ENCODE data around the gene OIT3. TPM values are rescaled to one million over a fixed set of nuclear protein-coding genes. Genes with fewer than 3 reads are reported as not detected.

OIT3 gene
- total RNA-seq, 2 experiments from 2014 or later, result not detected

DNA sequence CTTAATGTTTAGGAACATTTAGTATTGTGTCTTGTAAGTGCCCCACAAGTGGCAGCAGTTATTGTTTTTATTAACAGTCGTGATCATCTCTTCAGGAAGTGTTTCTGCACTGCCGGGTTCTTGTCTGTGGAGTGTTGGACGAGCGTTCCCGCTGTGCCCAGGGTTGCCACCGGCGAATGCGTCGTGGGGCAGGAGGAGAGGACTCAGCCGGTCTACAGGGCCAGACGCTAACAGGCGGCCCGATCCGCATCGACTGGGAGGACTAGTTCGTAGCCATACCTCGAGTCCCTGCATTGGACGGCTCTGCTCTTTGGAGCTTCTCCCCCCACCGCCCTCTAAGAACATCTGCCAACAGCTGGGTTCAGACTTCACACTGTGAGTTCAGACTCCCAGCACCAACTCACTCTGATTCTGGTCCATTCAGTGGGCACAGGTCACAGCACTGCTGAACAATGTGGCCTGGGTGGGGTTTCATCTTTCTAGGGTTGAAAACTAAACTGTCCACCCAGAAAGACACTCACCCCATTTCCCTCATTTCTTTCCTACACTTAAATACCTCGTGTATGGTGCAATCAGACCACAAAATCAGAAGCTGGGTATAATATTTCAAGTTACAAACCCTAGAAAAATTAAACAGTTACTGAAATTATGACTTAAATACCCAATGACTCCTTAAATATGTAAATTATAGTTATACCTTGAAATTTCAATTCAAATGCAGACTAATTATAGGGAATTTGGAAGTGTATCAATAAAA is 38.9 kb downstream of the OIT3 start:
- Mint-ChIP-seq H3K9me3 (no peaks in the 10 kb centered on the region), H3K27me3 (peaks cover 1% of the 10 kb centered on the region), H3K4me1 (ENCODE audit: low read depth) (no peaks in the 10 kb centered on the region), H3K4me3 (no peak overlapping the region), H3K36me3 (no peaks in the 10 kb centered on the region), H3K27ac (no peak overlapping the region)
- intact Hi-C loops (cut with micrococcal nuclease), result no loop called here
- ChIA-PET POLR2A (no interaction called here), CTCF (no interaction called here)
- no peak for DNase-seq

DNA sequence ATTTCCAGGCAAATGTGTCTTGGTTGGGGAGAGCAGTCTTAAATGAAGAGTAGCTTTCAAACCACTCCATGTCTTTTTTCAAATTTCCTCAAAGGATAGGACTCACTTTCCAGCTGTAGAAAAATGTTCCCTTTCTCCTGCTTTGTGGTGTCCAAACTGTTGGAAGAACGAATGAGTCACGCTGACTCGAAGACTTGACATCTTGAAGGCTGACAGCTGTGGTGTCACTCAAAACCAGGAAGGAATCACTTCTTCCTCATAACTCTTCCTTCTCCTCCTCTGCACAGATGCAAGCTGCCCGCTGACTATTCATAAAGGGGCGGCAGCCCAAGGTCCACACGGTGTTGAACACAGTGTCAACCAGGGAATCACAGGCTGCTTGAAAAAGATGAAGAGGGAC is 41.8 kb downstream of the OIT3 start:
- no peak for DNase-seq
- CTCF ChIA-PET, result no interaction called here
- no peaks in the 10 kb centered on the region for H3K27me3 Mint-ChIP-seq
- POLR2A ChIA-PET, result interaction anchor here (0.6 kb wide), 1 partner anchor 21 kb away, joined by 3 read pairs; no protein-coding TSS in a partner anchor
- no peaks in the 10 kb centered on the region for H3K36me3 Mint-ChIP-seq
- H3K4me3 Mint-ChIP-seq, result no peak overlapping the region
- no peak overlapping the region for H3K27ac Mint-ChIP-seq
- no peaks in the 10 kb centered on the region for H3K4me1 Mint-ChIP-seq (ENCODE audit: low read depth)
- H3K9me3 Mint-ChIP-seq, result no peaks in the 10 kb centered on the region
- intact Hi-C loops (cut with micrococcal nuclease), result no loop called here

DNA sequence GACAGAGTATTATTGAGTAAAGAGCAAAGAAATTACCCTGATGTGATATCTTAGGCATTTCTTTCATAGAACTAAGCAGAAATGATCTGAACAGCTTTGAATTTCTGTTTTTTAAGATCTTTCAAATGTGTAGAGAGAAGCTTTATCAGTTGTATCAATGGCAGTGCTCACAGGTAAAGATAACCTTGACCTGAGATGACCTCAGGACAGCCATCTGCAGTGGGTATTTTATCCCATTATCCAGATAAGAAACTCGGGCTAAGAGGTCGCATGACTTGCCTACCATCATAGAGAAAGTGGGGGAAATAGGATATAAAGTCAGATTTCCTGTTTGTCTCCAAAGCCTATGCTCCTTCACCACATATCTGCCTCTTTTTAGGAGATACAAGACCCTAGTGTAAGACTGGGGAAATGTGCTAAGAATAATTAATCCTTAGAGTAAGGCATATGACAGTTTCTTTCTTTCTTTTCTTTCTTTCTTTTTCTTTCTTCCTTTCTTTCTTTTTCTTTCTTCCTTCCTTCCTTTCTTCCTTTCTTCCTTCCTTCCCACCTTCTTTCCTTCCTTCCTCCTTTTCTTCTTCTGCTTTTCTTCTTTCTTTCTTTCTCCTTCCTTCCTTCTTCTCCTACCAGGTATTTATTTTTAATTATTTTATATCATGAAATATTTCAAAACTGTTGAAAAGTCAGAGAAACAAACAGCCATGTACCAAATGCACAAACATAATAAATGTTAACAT is 50.1 kb downstream of the OIT3 start:
- intact Hi-C loops (cut with micrococcal nuclease), result no loop called here
- no peak for DNase-seq
- Mint-ChIP-seq H3K9me3 (no peaks in the 10 kb centered on the region), H3K27me3 (peaks cover 7% of the 10 kb centered on the region), H3K4me1 (ENCODE audit: low read depth) (peaks cover 11% of the 10 kb centered on the region), H3K27ac (peak overlapping the region; percentile 18), H3K4me3 (no peak overlapping the region), H3K36me3 (no peaks in the 10 kb centered on the region)
- ChIA-PET POLR2A (no interaction called here), CTCF (no interaction called here)

DNA sequence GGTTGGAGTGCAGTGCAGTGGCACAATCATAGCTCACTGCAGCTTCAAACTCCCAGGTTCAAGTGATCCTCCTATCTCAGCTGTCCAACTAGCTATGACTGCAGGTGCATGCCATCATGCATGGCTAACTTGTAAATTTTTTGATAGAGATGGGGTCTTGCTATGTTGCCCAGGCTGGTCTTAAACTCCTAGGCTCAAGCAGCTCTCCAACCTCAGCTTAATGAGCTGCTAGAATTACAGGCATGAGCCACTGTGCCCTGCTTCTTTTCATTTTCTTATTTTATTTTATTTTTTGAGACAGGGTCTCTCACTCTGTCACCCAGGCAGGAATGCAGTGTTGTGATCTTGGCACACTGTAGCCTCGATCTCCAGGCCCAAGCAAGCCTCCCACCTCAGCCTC is 53.4 kb downstream of the OIT3 start:
- H3K27me3 Mint-ChIP-seq, result peaks cover 8% of the 10 kb centered on the region
- POLR2A ChIA-PET, result interaction anchor here (0.6 kb wide), 1 partner anchor 438 kb away, joined by 6 read pairs; no protein-coding TSS in a partner anchor
- H3K36me3 Mint-ChIP-seq, result no peaks in the 10 kb centered on the region
- H3K4me1 Mint-ChIP-seq (ENCODE audit: low read depth), result peaks cover 5% of the 10 kb centered on the region
- no peak for DNase-seq
- no peaks in the 10 kb centered on the region for H3K9me3 Mint-ChIP-seq
- no peak overlapping the region for H3K27ac Mint-ChIP-seq
- no peak overlapping the region for H3K4me3 Mint-ChIP-seq
- intact Hi-C loops (cut with micrococcal nuclease), result no loop called here
- CTCF ChIA-PET, result interaction anchor here (0.6 to 0.7 kb wide), 2 partner anchors 138 to 945 kb away, joined by 3 read pairs; no protein-coding TSS in a partner anchor

DNA sequence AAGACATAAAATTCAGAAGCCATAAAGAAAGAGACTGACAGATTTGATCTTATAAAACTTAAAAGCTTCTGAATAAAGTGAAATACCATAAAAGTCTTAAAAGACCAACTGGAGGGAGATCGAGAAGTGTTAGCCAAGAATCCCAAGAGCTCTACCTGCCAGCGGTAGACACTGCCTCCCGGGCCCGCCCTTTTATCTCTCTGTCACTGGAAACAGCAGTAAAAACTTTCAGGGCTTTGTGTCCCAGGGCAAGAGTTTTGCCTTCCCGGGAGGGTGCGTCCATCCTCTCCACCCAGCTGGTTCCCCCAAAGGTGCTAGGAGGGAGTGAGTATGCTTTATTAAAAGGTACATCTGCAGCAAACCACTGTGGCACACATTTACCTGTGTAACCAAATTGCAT is 55.2 kb downstream of the OIT3 start:
- Mint-ChIP-seq H3K4me1 (ENCODE audit: low read depth) (no peaks in the 10 kb centered on the region), H3K4me3 (no peak overlapping the region), H3K36me3 (no peaks in the 10 kb centered on the region), H3K27ac (no peak overlapping the region), H3K27me3 (peaks cover 8% of the 10 kb centered on the region), H3K9me3 (no peaks in the 10 kb centered on the region)
- DNase-seq, result no peak
- intact Hi-C loops (cut with micrococcal nuclease), result no loop called here
- POLR2A ChIA-PET, result no interaction called here
- CTCF ChIA-PET, result no interaction called here

DNA sequence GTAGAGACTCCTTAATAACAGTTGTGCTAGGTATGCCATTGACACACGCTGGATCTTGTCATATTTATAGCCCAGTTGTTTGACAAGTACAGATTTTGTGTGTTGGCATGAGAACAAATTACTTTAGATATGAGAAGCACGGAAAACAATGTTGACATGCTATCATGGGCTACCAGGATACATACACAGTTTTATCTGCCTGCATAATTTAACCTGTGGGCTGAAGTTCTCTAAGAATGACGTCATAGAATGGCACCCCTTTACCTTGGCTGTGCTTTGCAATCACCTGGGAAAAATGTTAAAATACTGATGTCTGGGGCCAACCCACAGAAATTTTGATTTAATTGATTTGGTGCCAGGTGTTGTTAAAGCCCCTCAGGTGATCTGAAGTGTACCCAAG is 58.2 kb downstream of the OIT3 start:
- Mint-ChIP-seq H3K27ac (no peak overlapping the region), H3K36me3 (no peaks in the 10 kb centered on the region), H3K9me3 (no peaks in the 10 kb centered on the region), H3K4me1 (ENCODE audit: low read depth) (no peaks in the 10 kb centered on the region), H3K4me3 (no peak overlapping the region), H3K27me3 (peaks cover 11% of the 10 kb centered on the region)
- DNase-seq, result no peak
- intact Hi-C loops (cut with micrococcal nuclease), result no loop called here
- CTCF ChIA-PET, result no interaction called here
- POLR2A ChIA-PET, result no interaction called here

DNA sequence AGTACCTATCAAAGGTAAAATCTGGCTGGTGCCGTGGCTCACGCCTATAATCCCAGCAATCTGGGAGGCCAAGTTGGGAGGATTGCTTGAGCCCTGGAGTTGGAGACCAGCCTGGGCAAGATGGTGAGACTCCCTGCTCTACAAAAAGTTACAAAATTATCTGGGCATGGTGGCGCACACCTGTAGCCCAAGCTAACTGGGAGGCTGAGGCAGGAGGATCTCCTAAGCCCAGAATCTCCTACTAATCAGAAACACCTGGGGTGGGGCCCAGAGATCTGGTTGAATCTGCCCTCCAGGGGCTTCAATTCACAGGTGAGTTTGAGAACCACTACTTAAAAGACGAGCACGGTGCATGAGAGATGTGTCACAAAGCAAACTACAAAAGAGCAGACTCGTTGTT is 58.6 kb downstream of the OIT3 start:
- ChIA-PET CTCF (no interaction called here), POLR2A (no interaction called here)
- Mint-ChIP-seq H3K27me3 (peaks cover 11% of the 10 kb centered on the region), H3K36me3 (no peaks in the 10 kb centered on the region), H3K27ac (no peak overlapping the region), H3K4me3 (no peak overlapping the region), H3K4me1 (ENCODE audit: low read depth) (no peaks in the 10 kb centered on the region), H3K9me3 (no peaks in the 10 kb centered on the region)
- intact Hi-C loops (cut with micrococcal nuclease), result no loop called here
- no peak for DNase-seq

DNA sequence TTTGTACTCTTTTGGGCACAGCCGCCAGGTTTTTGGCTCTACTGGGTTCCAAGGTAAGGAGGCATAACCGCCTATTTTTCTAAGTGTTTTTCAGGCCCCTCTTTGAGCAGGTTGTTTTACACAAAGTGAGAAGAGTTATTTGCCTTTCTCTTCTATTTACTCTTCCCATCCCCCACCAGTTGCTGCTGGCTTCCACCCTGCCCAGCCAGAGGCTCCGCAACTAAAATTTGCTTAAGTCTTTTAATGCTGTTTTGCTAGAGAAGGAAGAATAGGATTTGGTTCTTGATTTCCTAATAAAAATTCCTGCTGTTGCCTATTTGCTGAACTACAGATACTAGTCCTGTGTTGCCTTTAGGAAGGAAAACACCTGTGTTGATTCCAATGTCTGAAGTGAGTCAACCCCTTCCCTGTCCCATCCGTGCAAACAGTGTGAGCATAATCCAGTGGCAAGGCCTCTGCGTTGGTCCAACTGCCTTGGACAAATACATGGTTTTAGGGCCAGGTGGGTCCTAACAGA is 59.2 kb downstream of the OIT3 start:
- Mint-ChIP-seq H3K4me3 (no peak overlapping the region), H3K9me3 (no peaks in the 10 kb centered on the region), H3K36me3 (no peaks in the 10 kb centered on the region), H3K27me3 (peaks cover 7% of the 10 kb centered on the region), H3K27ac (no peak overlapping the region), H3K4me1 (ENCODE audit: low read depth) (no peaks in the 10 kb centered on the region)
- DNase-seq, result no peak
- CTCF ChIA-PET, result no interaction called here
- POLR2A ChIA-PET, result no interaction called here
- intact Hi-C loops (cut with micrococcal nuclease), result no loop called here

DNA sequence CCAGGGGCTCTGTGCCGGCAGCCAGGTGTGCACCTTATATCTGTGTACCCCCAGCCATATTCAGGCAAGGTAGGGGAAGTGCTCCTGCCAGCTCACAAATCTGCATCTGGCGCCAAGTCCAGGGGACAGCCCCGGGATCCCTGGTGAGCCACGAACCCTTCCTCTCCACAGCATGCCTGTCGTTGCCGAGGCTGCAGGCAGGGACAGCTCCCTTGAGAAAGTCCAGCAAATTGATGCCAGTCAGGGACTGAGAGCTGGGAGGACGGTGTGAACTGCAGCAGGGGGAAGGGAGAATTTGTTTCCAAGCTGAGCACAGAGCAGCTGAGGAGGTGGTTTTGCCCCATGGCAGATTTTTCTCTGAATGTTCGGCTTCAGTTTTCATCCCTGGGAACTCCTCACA is 60.1 kb downstream of the OIT3 start:
- ChIA-PET POLR2A (no interaction called here), CTCF (no interaction called here)
- H3K27ac Mint-ChIP-seq, result no peak overlapping the region
- DNase-seq, result no peak
- no peaks in the 10 kb centered on the region for H3K9me3 Mint-ChIP-seq
- peaks cover 4% of the 10 kb centered on the region for H3K27me3 Mint-ChIP-seq
- H3K4me3 Mint-ChIP-seq, result no peak overlapping the region
- intact Hi-C loops (cut with micrococcal nuclease), result no loop called here
- no peaks in the 10 kb centered on the region for H3K36me3 Mint-ChIP-seq
- no peaks in the 10 kb centered on the region for H3K4me1 Mint-ChIP-seq (ENCODE audit: low read depth)

DNA sequence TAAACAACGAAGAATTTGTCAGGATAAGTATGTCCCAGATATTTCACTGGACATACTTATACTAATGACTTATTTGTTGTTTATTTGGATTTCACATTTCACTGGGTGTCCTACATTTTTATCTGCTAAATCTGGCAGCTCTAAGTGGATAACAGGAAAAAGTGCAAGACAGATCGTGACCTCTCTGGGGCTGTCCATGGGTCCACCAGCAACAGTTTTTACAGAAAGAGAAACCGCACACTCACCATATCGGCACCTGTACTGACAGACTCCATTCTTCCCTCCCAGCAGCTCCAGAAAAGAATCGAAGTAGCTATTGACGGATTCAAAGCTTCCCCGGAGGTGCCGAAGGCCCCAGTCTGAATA is 60.7 kb downstream of the OIT3 start:
- H3K36me3 Mint-ChIP-seq, result no peaks in the 10 kb centered on the region
- DNase-seq, result no peak
- H3K27me3 Mint-ChIP-seq, result peaks cover 4% of the 10 kb centered on the region
- intact Hi-C loops (cut with micrococcal nuclease), result no loop called here
- no peaks in the 10 kb centered on the region for H3K9me3 Mint-ChIP-seq
- no peaks in the 10 kb centered on the region for H3K4me1 Mint-ChIP-seq (ENCODE audit: low read depth)
- CTCF ChIA-PET, result no interaction called here
- POLR2A ChIA-PET, result no interaction called here
- H3K27ac Mint-ChIP-seq, result no peak overlapping the region
- no peak overlapping the region for H3K4me3 Mint-ChIP-seq

DNA sequence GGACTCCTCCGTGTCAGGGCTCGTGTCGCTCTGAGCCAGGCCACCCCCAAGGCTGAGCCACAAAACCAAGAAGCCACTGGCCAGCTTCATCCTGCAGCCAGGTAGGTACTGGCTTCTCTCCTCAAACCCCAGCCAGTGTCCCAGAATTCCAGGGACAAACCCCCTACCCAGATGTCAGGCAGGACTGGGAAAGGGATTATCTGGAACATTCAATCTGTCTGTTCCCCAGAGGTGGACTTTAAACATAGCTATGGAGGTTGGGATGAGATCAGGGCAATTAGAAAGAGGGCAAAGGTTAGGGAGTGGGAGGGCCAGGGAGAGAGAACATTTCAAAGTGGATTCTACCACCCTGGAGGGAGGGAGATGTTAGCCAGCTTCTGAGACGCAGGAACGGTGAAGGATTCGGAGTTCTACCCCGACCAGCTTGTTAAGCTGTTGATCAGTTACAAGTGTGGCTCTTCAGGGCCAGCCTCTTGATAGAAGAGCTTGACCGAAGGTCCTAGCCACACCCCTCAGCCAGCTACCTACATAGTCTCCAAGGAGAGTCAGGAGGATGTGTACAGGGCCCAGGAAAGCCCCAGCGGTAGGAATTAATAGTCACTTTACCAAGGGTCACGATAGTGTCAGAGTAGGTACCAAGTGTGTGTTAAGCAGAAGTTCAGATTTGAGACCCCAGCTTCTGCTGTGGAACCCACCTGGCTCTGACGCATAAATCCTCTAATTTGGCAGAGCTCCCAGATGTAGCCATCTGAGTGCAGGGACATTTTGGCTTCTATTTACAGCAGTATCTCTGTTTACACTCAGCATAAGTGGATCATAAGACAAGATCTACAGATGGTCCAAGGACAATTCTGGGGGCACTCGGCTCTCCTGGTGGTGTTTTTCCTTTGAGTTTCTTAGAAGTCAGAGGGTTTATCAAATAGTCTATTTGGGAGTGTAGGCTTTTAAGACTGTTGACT is 61.3 kb downstream of the OIT3 start, which contains the start of gene PLA2G12B:
PLA2G12B (minus strand) TSS at position 211 of the 959 bp plus-strand sequence; CDS start at position 90, 121 bp downstream.
- intact Hi-C loops (cut with micrococcal nuclease), result no loop called here
- Mint-ChIP-seq H3K4me1 (ENCODE audit: low read depth) (no peaks in the 10 kb centered on the region), H3K36me3 (no peaks in the 10 kb centered on the region), H3K27me3 (peaks cover 5% of the 10 kb centered on the region), H3K4me3 (no peak within 1 kb of the TSS), H3K27ac (no peak within 1 kb of the TSS), H3K9me3 (no peaks in the 10 kb centered on the region)
- no peak for DNase-seq
- CTCF ChIA-PET, result no interaction called here
- POLR2A ChIA-PET, result no interaction called here

DNA sequence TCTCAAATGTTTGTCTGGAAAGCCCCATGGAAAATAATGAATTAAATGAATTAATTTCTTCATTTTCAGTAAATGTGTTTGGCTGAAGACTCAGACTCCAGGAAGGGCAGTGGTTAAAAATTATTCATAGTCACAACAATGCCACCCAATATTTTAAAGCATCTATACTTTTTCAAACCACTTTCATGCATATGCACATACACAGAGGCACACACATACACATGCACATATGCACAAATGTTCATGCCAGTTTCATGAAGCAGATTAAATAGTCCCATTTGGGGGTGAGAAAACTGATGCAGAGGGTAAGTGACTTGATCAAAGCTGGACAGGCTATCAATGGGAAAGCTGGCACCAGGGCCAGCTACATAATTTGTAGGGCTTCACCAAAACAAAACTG is 62.5 kb downstream of the OIT3 start:
- intact Hi-C loops (cut with micrococcal nuclease), result no loop called here
- POLR2A ChIA-PET, result no interaction called here
- no peak for DNase-seq
- no peak overlapping the region for H3K4me3 Mint-ChIP-seq
- no peaks in the 10 kb centered on the region for H3K36me3 Mint-ChIP-seq
- H3K27ac Mint-ChIP-seq, result no peak overlapping the region
- CTCF ChIA-PET, result no interaction called here
- H3K4me1 Mint-ChIP-seq (ENCODE audit: low read depth), result no peaks in the 10 kb centered on the region
- no peaks in the 10 kb centered on the region for H3K9me3 Mint-ChIP-seq
- peaks cover 5% of the 10 kb centered on the region for H3K27me3 Mint-ChIP-seq
